Measurements from ENCODE around the gene CD274. TPM values are rescaled to one million over a fixed set of nuclear protein-coding genes. Genes with fewer than 3 reads are reported as not detected.

Gene CD274
- total and polyA plus RNA-seq, 10 of the 15 experiments (the other 5 are each of a cell fraction or from before 2014, with no cell fraction given) = 9.4 to 128 (median 24.6) TPM

GRCh38 chr9:5453673-5454072, 3.3 kb downstream of the CD274 start (continued):
- TF ChIP-seq CUX1 (IDR thresholded peaks at IDR 0.05; ENCODE audit: insufficient replicate concordance, low read depth, low read length) = no peak
- no peak for TF ChIP-seq BCL3 (IDR thresholded peaks at IDR 0.05; ENCODE audit: borderline replicate concordance, insufficient read depth, low read depth, low read length, poor library complexity, severe bottlenecking)
- no peak for TF ChIP-seq SKIL (IDR thresholded peaks at IDR 0.05; ENCODE audit: low read depth, poor library complexity, severe bottlenecking)
- no peak for TF ChIP-seq ZNF217 (IDR thresholded peaks at IDR 0.05)
- TF ChIP-seq TCF3 (IDR thresholded peaks at IDR 0.05; ENCODE audit: borderline replicate concordance, insufficient read depth, low read depth, low read length) = no peak
- no peak for TF ChIP-seq EP300 (IDR thresholded peaks at IDR 0.05; ENCODE audit: borderline replicate concordance in 1 of 2, control insufficient read depth in 1 of 2, low read depth in 2 of 2, low read length in 2 of 2)
- no peak for TF ChIP-seq HCFC1 (IDR thresholded peaks at IDR 0.05; ENCODE audit: low read length)
- no peak for TF ChIP-seq NFYA (IDR thresholded peaks at IDR 0.05; ENCODE audit: borderline replicate concordance, low read depth, low read length)
- no peak for TF ChIP-seq NFXL1 (IDR thresholded peaks at IDR 0.05; ENCODE audit: borderline replicate concordance)
- TF ChIP-seq FOXM1 (IDR thresholded peaks at IDR 0.05; ENCODE audit: low read depth, low read length) = no peak
- TF ChIP-seq SP1 (IDR thresholded peaks at IDR 0.05; ENCODE audit: low read depth, low read length) = no peak
- no peak for TF ChIP-seq ESRRA (IDR thresholded peaks at IDR 0.05; ENCODE audit: low read length)
- no peak for TF ChIP-seq DPF2 (IDR thresholded peaks at IDR 0.05)
- TF ChIP-seq ZNF592 (IDR thresholded peaks at IDR 0.05) = peak; percentile 62; the same call in 1 of the 2 replicates
- no peak for TF ChIP-seq ZNF274 (IDR thresholded peaks at IDR 0.05; ENCODE audit: insufficient read depth, insufficient read length)
- no peak for TF ChIP-seq E2F4 (IDR thresholded peaks at IDR 0.05; ENCODE audit: low read depth, low read length)

Data from GM12878 (cell line).